GM19324 (cell line): ENCODE measurements around the gene RNASE1.
"Not testable (repeated sequence)": the region's sequence is repeated elsewhere in the genome, so short reads cannot be mapped to it uniquely, and the experiment has no call there.

Experiments used
- ATAC-seq: cut with Tn5 transposase; IDR thresholded peaks from one replicate; pipeline ENCODE4 v1.9.1; 2021; ENCODE audit warnings: mild to moderate bottlenecking, moderate library complexity; ENCODE audit not compliant: unreplicated experiment, low FRiP score

Gene RNASE1

DNA sequence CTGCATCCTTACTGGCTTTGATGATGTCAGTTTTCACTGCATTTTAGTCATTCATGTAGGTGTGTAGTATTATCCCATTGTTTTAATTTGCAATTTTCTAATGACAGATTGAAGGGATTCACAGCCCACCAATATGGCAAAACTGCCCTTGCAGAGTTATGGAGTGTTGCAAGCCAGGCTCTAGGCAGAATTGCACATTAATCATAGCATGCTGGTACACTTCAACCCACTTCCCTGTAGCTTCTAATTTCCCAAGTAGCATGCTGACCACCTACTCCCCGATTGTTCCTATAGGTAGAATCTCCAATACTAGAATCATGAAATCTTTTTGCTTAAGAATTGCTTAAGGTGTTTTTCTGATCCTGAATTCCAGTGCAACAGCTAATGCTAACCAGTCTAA, 26.7 kb downstream of the RNASE1 start:
- no peak for ATAC-seq

GRCh38 chr14:20775043-20775442, 27.6 kb downstream of the RNASE1 start:
- no peak for ATAC-seq

DNA sequence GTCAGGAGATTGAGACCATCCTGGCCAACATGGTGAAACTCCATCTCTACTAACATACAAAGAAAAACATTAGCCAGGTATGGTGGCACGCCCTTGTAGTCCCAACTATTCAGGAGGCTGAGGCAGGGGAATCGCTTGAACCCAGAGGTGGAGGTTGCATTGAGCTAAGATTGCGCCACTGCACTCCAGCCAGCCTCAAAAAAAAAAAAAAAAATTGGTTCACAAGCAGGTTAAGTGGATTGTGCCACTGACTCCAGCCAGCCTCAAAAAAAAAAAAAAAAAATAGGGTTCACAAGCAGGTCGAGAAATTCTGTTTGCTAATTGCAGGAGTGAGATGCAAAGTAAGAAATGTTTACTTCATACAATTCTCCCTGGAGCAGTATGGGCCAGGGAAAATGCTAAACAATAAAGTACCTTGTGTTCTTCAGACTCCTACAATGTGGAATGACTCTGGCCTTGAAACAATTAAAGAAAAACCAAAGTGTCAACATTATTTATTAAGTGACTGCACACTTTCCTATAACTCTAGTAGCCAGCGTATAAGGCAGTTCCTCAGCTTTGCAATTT, 28.3 kb downstream of the RNASE1 start:
- no peak for ATAC-seq

- ATAC-seq: no peak
These were observed 30.0 kb downstream of the RNASE1 start for GRCh38 chr14:20772650-20773049.

GRCh38 chr14:20769421-20769820, 33.2 kb downstream of the RNASE1 start:
- no peak for ATAC-seq

GRCh38 chr14:20768593-20768892, 34.1 kb downstream of the RNASE1 start:
- ATAC-seq: no peak

DNA sequence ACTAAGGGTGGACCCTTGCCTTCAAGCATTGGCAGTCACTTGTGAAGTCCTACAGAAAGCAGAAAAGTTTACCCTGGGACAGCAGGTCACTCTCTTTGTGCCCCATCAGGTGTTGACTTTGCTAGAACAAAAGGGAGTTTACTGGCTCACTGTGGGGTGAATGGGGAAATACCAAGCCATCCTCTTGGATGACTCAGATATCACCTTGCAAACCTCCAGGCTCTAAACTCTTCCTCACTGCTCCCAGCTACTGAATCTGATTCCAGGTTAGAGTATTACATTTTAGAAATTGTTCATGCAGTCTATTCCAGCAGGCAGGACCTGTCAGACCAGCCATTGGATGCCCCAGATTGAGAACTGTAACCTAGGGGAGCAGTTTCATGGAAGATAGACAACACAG, 41.7 kb downstream of the RNASE1 start:
- no peak for ATAC-seq

GRCh38 chr14:20759465-20759864, 43.2 kb downstream of the RNASE1 start:
- not testable (repeated sequence) for ATAC-seq

DNA sequence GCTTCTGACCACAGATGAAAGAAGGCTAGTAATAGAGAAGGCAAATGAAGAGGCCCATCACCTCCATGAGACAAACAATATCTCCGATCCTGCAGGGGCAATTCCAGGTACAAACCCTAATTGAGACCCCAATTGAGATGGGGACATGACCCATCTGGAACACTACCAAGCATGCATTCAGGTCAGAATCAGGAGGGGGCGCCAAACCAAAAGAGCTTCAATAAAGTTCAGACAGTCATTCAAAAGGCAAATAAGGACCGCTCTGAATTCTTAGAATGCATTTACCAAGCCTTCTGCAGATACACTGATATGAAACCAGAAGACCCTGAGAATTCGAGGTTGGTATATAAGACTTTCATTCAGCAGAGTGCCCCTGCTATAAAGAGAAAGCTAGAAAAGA, 44.7 kb downstream of the RNASE1 start:
- ATAC-seq: no peak

DNA sequence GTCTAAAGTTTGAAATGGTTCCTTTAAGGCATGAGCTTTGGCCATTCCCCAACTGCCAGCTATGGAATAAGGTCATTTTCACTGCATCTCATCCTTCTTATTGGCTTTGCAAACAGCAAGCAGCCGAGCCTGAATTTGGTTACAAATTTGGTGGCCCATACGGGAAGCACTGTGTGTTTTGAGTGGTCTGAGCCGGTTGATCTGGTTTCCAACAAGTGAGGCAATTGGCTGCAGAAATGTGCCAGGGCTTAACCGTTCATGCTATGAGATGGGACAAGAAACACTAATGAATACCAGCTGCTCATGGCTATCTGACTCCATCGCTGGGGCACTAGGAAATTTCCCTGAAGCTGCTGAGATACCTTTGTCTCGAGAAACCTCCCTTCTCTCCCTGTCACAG, 47.6 kb downstream of the RNASE1 start:
- no peak for ATAC-seq

- no peak for ATAC-seq
These were observed 48.3 kb downstream of the RNASE1 start for GRCh38 chr14:20754308-20754707.

DNA sequence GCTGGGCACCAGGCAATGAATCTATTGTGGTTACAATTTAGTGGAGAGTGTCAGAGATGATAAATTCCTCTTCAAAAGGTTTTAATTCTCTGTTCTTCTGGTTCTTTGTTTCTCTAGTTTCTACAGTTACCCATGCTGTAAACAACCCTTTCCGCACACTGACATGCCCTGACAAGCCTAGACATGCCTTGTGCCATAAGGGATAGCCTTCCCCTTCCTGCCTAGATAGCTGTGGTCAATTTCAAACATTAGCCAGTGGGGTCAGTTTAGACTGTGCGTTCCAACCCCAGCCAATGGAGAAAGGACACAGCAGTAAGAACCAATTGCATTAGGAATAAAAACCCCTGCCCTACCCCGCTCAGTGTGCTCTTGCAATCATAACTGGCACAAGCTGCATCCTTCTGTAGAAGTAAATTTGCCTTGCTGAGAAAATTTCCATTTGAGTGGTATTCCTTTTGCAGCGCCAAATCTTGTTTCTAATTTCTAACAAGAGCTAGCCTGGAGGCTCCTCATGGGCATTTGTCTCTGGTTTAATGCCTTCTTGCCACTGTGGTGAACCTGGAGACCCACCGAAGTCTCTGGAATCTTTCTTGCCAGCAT, 50.6 kb downstream of the RNASE1 start:
- no peak for ATAC-seq
